HL-60 (cell line): Measurements from ENCODE around the gene IL18BP.

Experiments used
- DNase-seq, 2 experiments: peaks; one replicate each; pipeline ENCODE4 v3.0.0-alpha.2; 2010 to 2020; ENCODE audit warnings: low read depth in 1 of 2, low spot score in 1 of 2
- H3K27ac ChIP-seq: fragments of 250-450 bp; sonication (Bioruptor Pico); replicated peaks from 2 replicates; pipeline ENCODE4 v1.5.1; 2020; ENCODE audit warnings: mild to moderate bottlenecking, moderate library complexity
- H3K27me3 ChIP-seq: fragments of 250-450 bp; sonication (Bioruptor Pico); 2 replicates; pipeline ENCODE4 v1.5.1; 2021; ENCODE audit warnings: mild to moderate bottlenecking, moderate library complexity; ENCODE audit not compliant: insufficient read depth, poor library complexity, severe bottlenecking
- H3K4me3 ChIP-seq: replicated peaks from 2 replicates; pipeline ENCODE4 v1.5.1; 2011; ENCODE audit warnings: mild to moderate bottlenecking, control low read depth, low read length; ENCODE audit not compliant: insufficient read depth
- GABPA ChIP-seq: IDR thresholded peaks from 2 replicates; pipeline ENCODE4 v1.6.1; 2012; ENCODE audit warnings: low read depth
- POLR2AphosphoS5 ChIP-seq: IDR thresholded peaks from 2 replicates; pipeline ENCODE4 v1.6.1; 2012; ENCODE audit warnings: low read depth
- SPI1 ChIP-seq: IDR thresholded peaks from 2 replicates; pipeline ENCODE4 v1.6.1; 2012; ENCODE audit warnings: low read depth, mild to moderate bottlenecking, borderline replicate concordance
- TF ChIP-seq, protein P1 (sequence below): IDR thresholded peaks from 2 replicates; pipeline ENCODE4 v1.6.1; 2012; ENCODE audit warnings: low read depth; ENCODE audit not compliant: insufficient replicate concordance
- TF ChIP-seq, protein P2 (sequence below): IDR thresholded peaks from one replicate; pipeline ENCODE4 v1.5.1; 2011; ENCODE audit warnings: low read length, control low read depth, inconsistent platforms; ENCODE audit not compliant: insufficient read depth

Gene IL18BP

DNA sequence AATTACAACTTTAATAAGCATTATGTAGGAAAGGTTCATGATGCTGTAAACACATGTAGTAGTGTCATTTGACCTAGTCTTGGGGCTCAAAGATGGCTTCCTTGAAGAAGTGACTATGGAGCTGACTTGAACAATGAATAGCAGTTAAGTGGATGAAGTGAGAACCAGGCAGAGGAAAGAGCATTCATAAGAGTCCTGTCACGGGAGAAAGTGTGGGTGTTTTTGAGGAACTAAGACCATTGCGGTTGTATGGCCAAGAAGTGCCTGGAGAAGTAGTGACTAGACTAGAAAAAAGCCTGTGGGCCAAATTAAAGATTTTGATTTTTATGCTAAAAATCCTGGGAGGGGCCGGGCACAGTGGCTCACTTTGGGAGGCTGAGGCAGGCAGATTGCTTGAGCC is 7.2 kb upstream of the IL18BP start:
- no peak overlapping the region for H3K4me3 ChIP-seq
- no peaks in the 10 kb centered on the region for H3K27me3 ChIP-seq
- peak in 1 of 2 experiments; percentile 78 for DNase-seq
- TF ChIP-seq POLR2AphosphoS5, result no peak
- TF ChIP-seq, protein P1, sequence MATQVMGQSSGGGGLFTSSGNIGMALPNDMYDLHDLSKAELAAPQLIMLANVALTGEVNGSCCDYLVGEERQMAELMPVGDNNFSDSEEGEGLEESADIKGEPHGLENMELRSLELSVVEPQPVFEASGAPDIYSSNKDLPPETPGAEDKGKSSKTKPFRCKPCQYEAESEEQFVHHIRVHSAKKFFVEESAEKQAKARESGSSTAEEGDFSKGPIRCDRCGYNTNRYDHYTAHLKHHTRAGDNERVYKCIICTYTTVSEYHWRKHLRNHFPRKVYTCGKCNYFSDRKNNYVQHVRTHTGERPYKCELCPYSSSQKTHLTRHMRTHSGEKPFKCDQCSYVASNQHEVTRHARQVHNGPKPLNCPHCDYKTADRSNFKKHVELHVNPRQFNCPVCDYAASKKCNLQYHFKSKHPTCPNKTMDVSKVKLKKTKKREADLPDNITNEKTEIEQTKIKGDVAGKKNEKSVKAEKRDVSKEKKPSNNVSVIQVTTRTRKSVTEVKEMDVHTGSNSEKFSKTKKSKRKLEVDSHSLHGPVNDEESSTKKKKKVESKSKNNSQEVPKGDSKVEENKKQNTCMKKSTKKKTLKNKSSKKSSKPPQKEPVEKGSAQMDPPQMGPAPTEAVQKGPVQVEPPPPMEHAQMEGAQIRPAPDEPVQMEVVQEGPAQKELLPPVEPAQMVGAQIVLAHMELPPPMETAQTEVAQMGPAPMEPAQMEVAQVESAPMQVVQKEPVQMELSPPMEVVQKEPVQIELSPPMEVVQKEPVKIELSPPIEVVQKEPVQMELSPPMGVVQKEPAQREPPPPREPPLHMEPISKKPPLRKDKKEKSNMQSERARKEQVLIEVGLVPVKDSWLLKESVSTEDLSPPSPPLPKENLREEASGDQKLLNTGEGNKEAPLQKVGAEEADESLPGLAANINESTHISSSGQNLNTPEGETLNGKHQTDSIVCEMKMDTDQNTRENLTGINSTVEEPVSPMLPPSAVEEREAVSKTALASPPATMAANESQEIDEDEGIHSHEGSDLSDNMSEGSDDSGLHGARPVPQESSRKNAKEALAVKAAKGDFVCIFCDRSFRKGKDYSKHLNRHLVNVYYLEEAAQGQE, result no peak
- no peak for TF ChIP-seq SPI1
- TF ChIP-seq, protein P2, sequence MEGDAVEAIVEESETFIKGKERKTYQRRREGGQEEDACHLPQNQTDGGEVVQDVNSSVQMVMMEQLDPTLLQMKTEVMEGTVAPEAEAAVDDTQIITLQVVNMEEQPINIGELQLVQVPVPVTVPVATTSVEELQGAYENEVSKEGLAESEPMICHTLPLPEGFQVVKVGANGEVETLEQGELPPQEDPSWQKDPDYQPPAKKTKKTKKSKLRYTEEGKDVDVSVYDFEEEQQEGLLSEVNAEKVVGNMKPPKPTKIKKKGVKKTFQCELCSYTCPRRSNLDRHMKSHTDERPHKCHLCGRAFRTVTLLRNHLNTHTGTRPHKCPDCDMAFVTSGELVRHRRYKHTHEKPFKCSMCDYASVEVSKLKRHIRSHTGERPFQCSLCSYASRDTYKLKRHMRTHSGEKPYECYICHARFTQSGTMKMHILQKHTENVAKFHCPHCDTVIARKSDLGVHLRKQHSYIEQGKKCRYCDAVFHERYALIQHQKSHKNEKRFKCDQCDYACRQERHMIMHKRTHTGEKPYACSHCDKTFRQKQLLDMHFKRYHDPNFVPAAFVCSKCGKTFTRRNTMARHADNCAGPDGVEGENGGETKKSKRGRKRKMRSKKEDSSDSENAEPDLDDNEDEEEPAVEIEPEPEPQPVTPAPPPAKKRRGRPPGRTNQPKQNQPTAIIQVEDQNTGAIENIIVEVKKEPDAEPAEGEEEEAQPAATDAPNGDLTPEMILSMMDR, result no peak
- TF ChIP-seq GABPA, result no peak
- peak overlapping the region; percentile 41 for H3K27ac ChIP-seq

DNA sequence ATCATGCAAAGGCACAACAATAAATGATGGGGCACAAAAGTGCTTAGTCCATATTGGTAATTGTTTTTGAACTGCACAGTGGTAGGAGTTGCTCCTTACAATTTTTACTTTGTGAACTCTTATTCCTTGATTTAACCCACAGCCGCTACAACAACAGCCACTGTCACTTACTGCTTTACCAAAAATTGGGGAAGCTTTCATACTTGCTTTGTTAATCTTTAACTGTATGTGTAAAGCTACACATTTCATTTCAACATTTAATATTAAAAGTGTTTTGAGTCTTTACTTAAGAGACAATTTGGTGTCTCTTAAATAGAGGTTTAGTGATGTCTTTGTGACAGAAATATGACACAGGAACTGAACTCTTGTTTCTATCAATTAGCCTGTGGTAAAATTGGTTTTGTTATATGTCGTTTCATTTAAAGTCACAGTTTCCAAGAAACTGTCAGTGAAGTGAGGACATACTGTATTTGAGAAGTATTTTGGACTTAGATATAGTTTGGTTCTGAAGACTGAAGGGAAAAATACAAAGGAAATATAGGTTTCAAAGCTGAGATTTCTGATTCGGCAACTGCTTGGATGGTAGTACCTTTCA is 6.5 kb upstream of the IL18BP start:
- TF ChIP-seq, protein P1, result no peak
- TF ChIP-seq, protein P2, result no peak
- TF ChIP-seq SPI1 (no peak), GABPA (no peak), POLR2AphosphoS5 (no peak)
- Histone ChIP-seq H3K27ac (no peak overlapping the region), H3K27me3 (no peaks in the 10 kb centered on the region), H3K4me3 (no peak overlapping the region)
- DNase-seq, result no peak

DNA sequence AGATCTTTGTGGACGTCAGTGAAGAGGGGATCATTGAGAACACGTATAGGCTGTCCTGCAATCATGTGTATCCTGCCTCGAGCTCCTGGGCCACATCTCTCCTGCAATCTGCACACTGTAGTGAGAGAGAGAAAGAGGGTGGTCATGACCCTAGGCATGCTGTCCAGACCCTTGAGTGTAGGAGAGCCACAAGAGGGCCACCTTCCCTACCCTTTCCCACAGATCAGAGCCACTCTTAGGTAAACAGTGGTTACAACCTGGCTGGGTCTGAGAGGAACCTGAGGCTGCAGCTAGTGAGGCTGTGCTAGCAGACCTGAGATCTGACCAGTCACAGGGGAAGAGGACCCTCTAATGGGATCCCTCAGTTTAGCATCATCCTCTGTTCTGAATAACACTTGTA is 3.9 kb upstream of the IL18BP start:
- no peak for TF ChIP-seq POLR2AphosphoS5
- TF ChIP-seq, protein P1, result no peak
- TF ChIP-seq, protein P2, result no peak
- Histone ChIP-seq H3K27ac (no peak overlapping the region), H3K4me3 (no peak overlapping the region), H3K27me3 (no peaks in the 10 kb centered on the region)
- DNase-seq, result no peak
